Measurements from ENCODE around the gene AKAP10. TPM values are rescaled to one million over a fixed set of nuclear protein-coding genes. Genes with fewer than 3 reads are reported as not detected.
"Not testable (repeated sequence)": the region's sequence is repeated elsewhere in the genome, so short reads cannot be mapped to it uniquely, and the experiment has no call there.

Gene AKAP10
- polyA plus RNA-seq, 3 donors, result 13.1 to 62.6 (median 15.4) TPM

GRCh38 chr17:19950624-19951195 is 26.9 kb downstream of the AKAP10 start:
- H3K4me3 Mint-ChIP-seq; H3K9ac ChIP-seq (ENCODE audit: insufficient read depth, low read length, poor library complexity, severe bottlenecking); H3K4me3 ChIP-seq (replicated peaks in 1 of 3; ENCODE audit: low read depth in 2 of 3, low read length in 3 of 3); DNase-seq; intact Hi-C loops (cut with micrococcal nuclease); H3K27ac ChIP-seq (ENCODE audit: low read depth in 1 of 2, low read length in 2 of 2); H3K27me3 ChIP-seq (ENCODE audit: control insufficient read depth in 2 of 2, insufficient read depth in 2 of 2, low read length in 2 of 2); H3K9me3 Mint-ChIP-seq; H3K27me3 Mint-ChIP-seq (ENCODE audit: low read depth in 3 of 3); H3K4me2 ChIP-seq (replicated peaks; ENCODE audit: extremely low read depth, low read length, poor library complexity, severe bottlenecking); H3K27ac Mint-ChIP-seq; H3K9me3 ChIP-seq (replicated peaks in 1 of 2; ENCODE audit: control insufficient read depth in 1 of 2, insufficient read depth in 1 of 2, low read length in 2 of 2); H2AFZ ChIP-seq (ENCODE audit: insufficient read depth, low read depth, low read length, poor library complexity, severe bottlenecking): not testable (repeated sequence)
- H3K36me3 ChIP-seq (replicated peaks in 1 of 2; ENCODE audit: control insufficient read depth in 1 of 2, insufficient read depth in 2 of 2, low read length in 2 of 2), result peaks cover 35 to 61% of the 10 kb centered on the region in 2 donors
- Mint-ChIP-seq H3K36me3 (peaks cover 42 to 73% of the 10 kb centered on the region in 2 donors), H3K4me1 (peaks cover 23% of the 10 kb centered on the region)
- H3K79me2 ChIP-seq (ENCODE audit: insufficient read depth, low read length), result peaks cover 89% of the 10 kb centered on the region
- peaks cover 0 to 12% of the 10 kb centered on the region in 2 donors for H3K4me1 ChIP-seq (ENCODE audit: control insufficient read depth in 1 of 2, insufficient read depth in 2 of 2, low read length in 2 of 2)
- 80% methylated on average over 3 of the region's 43 CpGs for WGBS (ENCODE audit: insufficient coverage)
- H4K20me1 ChIP-seq (ENCODE audit: insufficient read depth, low read length), result peaks cover 92% of the 10 kb centered on the region

- H3K4me3 ChIP-seq (replicated peaks in 1 of 3; ENCODE audit: low read depth in 2 of 3, low read length in 3 of 3), result no peak overlapping the region
- peaks cover 92% of the 10 kb centered on the region for H4K20me1 ChIP-seq (ENCODE audit: insufficient read depth, low read length)
- no peak overlapping the region for H2AFZ ChIP-seq (ENCODE audit: insufficient read depth, low read depth, low read length, poor library complexity, severe bottlenecking)
- no peak for TF ChIP-seq CTCF (IDR thresholded peaks at IDR 0.05)
- peak overlapping the region; percentile 32 for H3K9ac ChIP-seq (ENCODE audit: insufficient read depth, low read length, poor library complexity, severe bottlenecking)
- H3K27me3 Mint-ChIP-seq (ENCODE audit: low read depth in 3 of 3), result no peaks in the 10 kb centered on the region
- no peaks in the 10 kb centered on the region for H3K27me3 ChIP-seq (ENCODE audit: control insufficient read depth in 2 of 2, insufficient read depth in 2 of 2, low read length in 2 of 2)
- 67% methylated on average over 7 of the region's 10 CpGs for WGBS (ENCODE audit: insufficient coverage)
- H3K27ac ChIP-seq (ENCODE audit: low read depth in 1 of 2, low read length in 2 of 2), result peak overlapping the region in 1 of 2 donors; percentile 72
- H3K4me1 Mint-ChIP-seq, result peaks cover 18% of the 10 kb centered on the region
- H3K4me2 ChIP-seq (replicated peaks; ENCODE audit: extremely low read depth, low read length, poor library complexity, severe bottlenecking), result no peak overlapping the region
- peaks cover 0 to 4% of the 10 kb centered on the region in 2 donors for H3K4me1 ChIP-seq (ENCODE audit: control insufficient read depth in 1 of 2, insufficient read depth in 2 of 2, low read length in 2 of 2)
- H3K79me2 ChIP-seq (ENCODE audit: insufficient read depth, low read length), result peaks cover 89% of the 10 kb centered on the region
- intact Hi-C loops (cut with micrococcal nuclease), result no loop called here
- DNase-seq, result no peak
- peak overlapping the region; percentile 26 to 87 (median 73) for H3K27ac Mint-ChIP-seq
- H3K36me3 ChIP-seq (replicated peaks in 1 of 2; ENCODE audit: control insufficient read depth in 1 of 2, insufficient read depth in 2 of 2, low read length in 2 of 2), result peaks cover 51 to 62% of the 10 kb centered on the region in 2 donors
- peaks cover 50 to 76% of the 10 kb centered on the region in 2 donors for H3K36me3 Mint-ChIP-seq
- H3K4me3 Mint-ChIP-seq, result no peak overlapping the region
- H3K9me3 ChIP-seq (replicated peaks in 1 of 2; ENCODE audit: control insufficient read depth in 1 of 2, insufficient read depth in 1 of 2, low read length in 2 of 2), result no peaks in the 10 kb centered on the region
- H3K9me3 Mint-ChIP-seq, result no peaks in the 10 kb centered on the region
Measured at GRCh38 chr17:19948116-19948943, 29.3 kb downstream of the AKAP10 start.

Data from CD14-positive monocyte (primary cell).